Stomach (tissue), 9 donors: ENCODE measurements around the gene C1orf198. TPM values are rescaled to one million over a fixed set of nuclear protein-coding genes. Genes with fewer than 3 reads are reported as not detected.

ENCODE experiments used
- DNase-seq, 2 donors: peaks; one replicate each; pipeline versions ENCODE4 v3.0.0 to v3.0.0-alpha.2; 2013 to 2019
- H3K27ac ChIP-seq, 5 donors: fragments of 200-600 bp in 4 of 5; sonication (generic) in 4 of 5; one replicate each; pipeline ENCODE4 v1.5.1; 2013 to 2019; ENCODE audit warnings: mild to moderate bottlenecking in 1 of 5, moderate library complexity in 1 of 5
- H3K27me3 ChIP-seq, 3 donors: fragments of 200-600 bp; sonication (generic); one replicate each; pipeline ENCODE4 v1.5.1; 2017 to 2019; ENCODE audit warnings: mixed run types in 1 of 3
- H3K36me3 ChIP-seq, 4 donors: fragments of 200-600 bp; sonication (generic); 1 replicate in 3 of 4; 2 replicates in 1 of 4; pipeline ENCODE4 v1.5.1; 2016 to 2019
- H3K4me1 ChIP-seq, 4 donors: fragments of 200-600 bp; sonication (generic); one replicate each; pipeline ENCODE4 v1.5.1; 2016 to 2019
- H3K4me3 ChIP-seq, 4 donors: fragments of 200-600 bp; sonication (generic) in 3 of 4; one replicate each; pipeline ENCODE4 v1.5.1; 2016 to 2019; ENCODE audit warnings: mild to moderate bottlenecking in 1 of 4
- H3K9me3 ChIP-seq, 4 donors: fragments of 200-600 bp; sonication (generic); one replicate each; pipeline ENCODE4 v1.5.1; 2016 to 2019
- CTCF ChIP-seq, 7 experiments: fragments of 450-650 bp in 4 of 7; fragments of 200-600 bp in 3 of 7; sonication (generic) in 3 of 7; IDR thresholded peaks; one replicate each; pipeline ENCODE4 v1.5.1; 2016 to 2019; ENCODE audit warnings: antibody characterized with exemption in 7 of 7, control low read depth in 2 of 7, mild to moderate bottlenecking in 1 of 7
- EP300 ChIP-seq: sonication (generic); formaldehyde crosslinking; IDR thresholded peaks from one replicate; pipeline ENCODE4 v1.6.1; 2017; ENCODE audit warnings: antibody characterized with exemption
- POLR2A ChIP-seq, 4 donors: fragments of 450-650 bp; IDR thresholded peaks; one replicate each; pipeline ENCODE4 v1.6.1; 2016; ENCODE audit warnings: antibody characterized with exemption in 4 of 4, control low read depth in 2 of 4, mild to moderate bottlenecking in 1 of 4, moderate library complexity in 1 of 4
- POLR2AphosphoS5 ChIP-seq, 3 donors: sonication (generic); formaldehyde crosslinking; IDR thresholded peaks; one replicate each; pipeline ENCODE4 v1.6.1; 2016; ENCODE audit warnings: antibody characterized with exemption in 3 of 3
- WGBS, 5 donors: extraction: QIAGEN DNeasy Blood & Tissue Kit in 3 of 5; methylation state at CpG; one replicate each; pipeline versions ENCODE4 v1.1.5 to v1.1.7; 2013 to 2018; 5-methylcytosine and 5-hydroxymethylcytosine counted together
- intact Hi-C: fragments of 100-400 bp; cut with DNase I; formaldehyde crosslinking; loops from one replicate; pipeline ENCODE4 v1.15.1; 2023; ENCODE audit warnings: low total_unique reads
- polyA plus RNA-seq, 3 donors: library from polyadenylated mRNA; stranded (reverse); fragments of 200-250 nt; gene quantifications; one replicate each; pipeline ENCODE4 v1.2.3, GENCODE V29; 2013
- total RNA-seq, 5 donors: library from RNA; depleted of rRNA; stranded (reverse); fragments of >200 nt; gene quantifications; one replicate each; pipeline versions ENCODE4 v1.1.0 to v1.2.3, GENCODE V29; 2014 to 2016
- donor health status: healthy with polysubstance abuse.
- donor health status: Bipolar disorder and iron deficiency.
- donor health status: healthy.

C1orf198 gene
- total and polyA plus RNA-seq, 8 donors = 11.3 to 69.3 (median 32.4) TPM

- TF ChIP-seq POLR2AphosphoS5 (IDR thresholded peaks at IDR 0.05) (no peak), CTCF (IDR thresholded peaks at IDR 0.05) (no peak), EP300 (no peak), POLR2A (IDR thresholded peaks at IDR 0.05) (no peak)
- WGBS, 5 donors = 77 to 90% (median 79%) methylated on average over 3 of the region's 3 CpGs
- intact Hi-C loops = loop anchor here (10.0 kb wide), 1 partner anchor 407 kb away; no protein-coding TSS in a partner anchor
Measured at GRCh38 chr1:230807561-230808280, 60.6 kb downstream of the C1orf198 start.

GRCh38 chr1:230807029-230807428 lies 61.3 kb downstream of the C1orf198 start:
- Histone ChIP-seq H3K27me3 (no peaks in the 10 kb centered on the region), H3K4me1 (peaks cover 0 to 8% (median 0%) of the 10 kb centered on the region in 4 donors), H3K27ac (peak overlapping the region in 2 of 5 donors; percentile 17 to 66), H3K4me3 (no peak overlapping the region), H3K9me3 (peaks cover 0 to under 1% (median 0%) of the 10 kb centered on the region in 4 donors), H3K36me3 (peaks cover 0 to under 1% (median 0%) of the 10 kb centered on the region in 4 donors)
- WGBS, 5 donors = 68 to 88% (median 80%) methylated on average over 5 of the region's 5 CpGs
- TF ChIP-seq POLR2A (IDR thresholded peaks at IDR 0.05) = no peak
- no peak for TF ChIP-seq POLR2AphosphoS5 (IDR thresholded peaks at IDR 0.05)
- no peak for TF ChIP-seq EP300
- no peak for TF ChIP-seq CTCF (IDR thresholded peaks at IDR 0.05)
- intact Hi-C loops = loop anchor here (10.0 kb wide), 1 partner anchor 408 kb away; no protein-coding TSS in a partner anchor
- DNase-seq = peak in 1 of 2 donors; percentile 64

More at GRCh38 chr1:230807561-230808280, 60.6 kb downstream of the C1orf198 start:
- DNase-seq = peak in 1 of 2 donors; percentile 57
- Histone ChIP-seq H3K4me1 (peaks cover 0 to 8% (median 0%) of the 10 kb centered on the region in 4 donors), H3K27ac (peak overlapping the region in 3 of 5 donors; percentile 17 to 66 (median 21)), H3K27me3 (no peaks in the 10 kb centered on the region), H3K4me3 (no peak overlapping the region), H3K9me3 (peaks cover 2 to 7% (median 6%) of the 10 kb centered on the region in 4 donors), H3K36me3 (no peaks in the 10 kb centered on the region)

- 50 to 95% (median 73%) methylated on average over 2 of the region's 2 CpGs for WGBS, 5 donors
- Histone ChIP-seq H3K36me3 (peaks cover 0 to 6% (median 0%) of the 10 kb centered on the region in 4 donors), H3K4me1 (peaks cover 0 to 8% (median 0%) of the 10 kb centered on the region in 4 donors), H3K9me3 (no peaks in the 10 kb centered on the region), H3K4me3 (no peak overlapping the region), H3K27ac (peak overlapping the region in 1 of 5 donors; percentile 66), H3K27me3 (no peaks in the 10 kb centered on the region)
- TF ChIP-seq POLR2AphosphoS5 (IDR thresholded peaks at IDR 0.05) = no peak
- TF ChIP-seq CTCF (IDR thresholded peaks at IDR 0.05) = no peak
- no peak for TF ChIP-seq EP300
- no peak for TF ChIP-seq POLR2A (IDR thresholded peaks at IDR 0.05)
- DNase-seq = no peak
- intact Hi-C loops = loop anchor here (10.0 kb wide), 1 partner anchor 408 kb away; no protein-coding TSS in a partner anchor
Measured at GRCh38 chr1:230806552-230806951, 61.8 kb downstream of the C1orf198 start.

- Histone ChIP-seq H3K4me3 (no peak overlapping the region), H3K27me3 (no peaks in the 10 kb centered on the region), H3K4me1 (peaks cover 0 to 5% (median 0%) of the 10 kb centered on the region in 4 donors), H3K36me3 (peaks cover 0 to 7% (median 0%) of the 10 kb centered on the region in 4 donors), H3K9me3 (no peaks in the 10 kb centered on the region), H3K27ac (no peak overlapping the region)
- DNase-seq = no peak
- TF ChIP-seq POLR2AphosphoS5 (IDR thresholded peaks at IDR 0.05) (no peak), POLR2A (IDR thresholded peaks at IDR 0.05) (no peak), CTCF (IDR thresholded peaks at IDR 0.05) (no peak), EP300 (no peak)
- intact Hi-C loops = loop anchor here (10.0 kb wide), 1 partner anchor 410 kb away; no protein-coding TSS in a partner anchor
- WGBS, 5 donors = 75 to 91% (median 85%) methylated on average over 2 of the region's 2 CpGs
Measured at GRCh38 chr1:230804396-230804795, 63.9 kb downstream of the C1orf198 start.
